ENCODE results near the gene NAALADL2.
"Not testable (repeated sequence)": the region's sequence is repeated elsewhere in the genome, so short reads cannot be mapped to it uniquely, and the experiment has no call there.

Gene NAALADL2

DNA sequence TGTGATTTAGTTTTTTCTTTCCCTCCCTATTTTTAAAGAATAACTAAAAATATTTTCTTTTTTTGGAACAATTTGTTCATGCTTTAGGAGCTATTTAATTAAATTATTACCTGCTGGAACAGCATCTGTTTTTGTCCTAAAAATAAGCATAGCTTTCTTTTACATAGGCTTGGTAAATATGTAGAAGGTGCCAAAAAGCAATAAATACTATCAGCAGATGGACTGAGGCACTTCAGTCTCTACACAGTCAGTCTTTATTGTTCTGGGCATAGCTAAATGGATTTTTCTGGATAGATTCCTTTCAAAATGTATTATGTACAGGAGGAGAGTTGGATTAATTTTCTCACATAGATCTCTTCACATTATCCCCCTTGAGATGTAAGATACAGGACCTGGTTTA, 223.5 kb downstream of the NAALADL2 start:
- Histone ChIP-seq H3K4me3 (IDR thresholded peaks at IDR 0.05; ENCODE audit: insufficient read depth, low read depth, low read length) (no peak overlapping the region), H3K27me3 (ENCODE audit: insufficient read depth, low read depth) (no peaks in the 10 kb centered on the region), H4K20me1 (ENCODE audit: insufficient read depth) (no peaks in the 10 kb centered on the region), H2AFZ (ENCODE audit: low read depth) (no peak overlapping the region), H3K27ac (no peak overlapping the region), H3K79me2 (ENCODE audit: insufficient read depth, low read depth) (no peaks in the 10 kb centered on the region), H3K4me1 (ENCODE audit: low read depth, poor library complexity, severe bottlenecking) (no peaks in the 10 kb centered on the region), H3K36me3 (ENCODE audit: insufficient read depth) (no peaks in the 10 kb centered on the region), H3K4me2 (no peak overlapping the region), H3K9ac (no peak overlapping the region)
- TF ChIP-seq, protein P1, sequence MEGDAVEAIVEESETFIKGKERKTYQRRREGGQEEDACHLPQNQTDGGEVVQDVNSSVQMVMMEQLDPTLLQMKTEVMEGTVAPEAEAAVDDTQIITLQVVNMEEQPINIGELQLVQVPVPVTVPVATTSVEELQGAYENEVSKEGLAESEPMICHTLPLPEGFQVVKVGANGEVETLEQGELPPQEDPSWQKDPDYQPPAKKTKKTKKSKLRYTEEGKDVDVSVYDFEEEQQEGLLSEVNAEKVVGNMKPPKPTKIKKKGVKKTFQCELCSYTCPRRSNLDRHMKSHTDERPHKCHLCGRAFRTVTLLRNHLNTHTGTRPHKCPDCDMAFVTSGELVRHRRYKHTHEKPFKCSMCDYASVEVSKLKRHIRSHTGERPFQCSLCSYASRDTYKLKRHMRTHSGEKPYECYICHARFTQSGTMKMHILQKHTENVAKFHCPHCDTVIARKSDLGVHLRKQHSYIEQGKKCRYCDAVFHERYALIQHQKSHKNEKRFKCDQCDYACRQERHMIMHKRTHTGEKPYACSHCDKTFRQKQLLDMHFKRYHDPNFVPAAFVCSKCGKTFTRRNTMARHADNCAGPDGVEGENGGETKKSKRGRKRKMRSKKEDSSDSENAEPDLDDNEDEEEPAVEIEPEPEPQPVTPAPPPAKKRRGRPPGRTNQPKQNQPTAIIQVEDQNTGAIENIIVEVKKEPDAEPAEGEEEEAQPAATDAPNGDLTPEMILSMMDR (conservative IDR thresholded peaks at IDR 0.05; ENCODE audit: low read depth, low read length) = no peak

DNA sequence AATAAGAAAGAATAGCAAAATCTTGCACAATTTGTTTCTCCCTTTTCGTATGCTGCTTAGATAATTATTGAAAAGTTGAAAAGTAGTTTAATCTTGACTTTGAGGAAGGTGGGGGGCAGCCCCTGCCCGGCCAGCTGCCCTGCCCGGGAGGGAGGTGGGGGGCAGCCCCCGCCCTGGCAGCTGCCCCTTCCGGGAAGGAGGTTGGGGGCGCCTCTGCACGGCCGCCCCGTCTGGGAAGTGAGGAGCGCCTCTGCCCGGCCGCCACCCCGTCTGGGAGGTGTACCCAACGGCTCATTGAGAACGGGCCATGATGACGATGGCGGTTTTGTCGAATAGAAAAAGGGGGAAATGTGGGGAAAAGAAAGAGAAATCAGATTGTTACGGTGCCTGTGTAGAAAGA, 228.0 kb downstream of the NAALADL2 start:
- H3K4me1 ChIP-seq (ENCODE audit: low read depth, poor library complexity, severe bottlenecking); H3K4me2 ChIP-seq; H2AFZ ChIP-seq (ENCODE audit: low read depth); H3K27me3 ChIP-seq (ENCODE audit: insufficient read depth, low read depth); H4K20me1 ChIP-seq (ENCODE audit: insufficient read depth); H3K36me3 ChIP-seq (ENCODE audit: insufficient read depth); H3K27ac ChIP-seq; H3K4me3 ChIP-seq (IDR thresholded peaks at IDR 0.05; ENCODE audit: insufficient read depth, low read depth, low read length); H3K79me2 ChIP-seq (ENCODE audit: insufficient read depth, low read depth); H3K9ac ChIP-seq: not testable (repeated sequence)

DNA sequence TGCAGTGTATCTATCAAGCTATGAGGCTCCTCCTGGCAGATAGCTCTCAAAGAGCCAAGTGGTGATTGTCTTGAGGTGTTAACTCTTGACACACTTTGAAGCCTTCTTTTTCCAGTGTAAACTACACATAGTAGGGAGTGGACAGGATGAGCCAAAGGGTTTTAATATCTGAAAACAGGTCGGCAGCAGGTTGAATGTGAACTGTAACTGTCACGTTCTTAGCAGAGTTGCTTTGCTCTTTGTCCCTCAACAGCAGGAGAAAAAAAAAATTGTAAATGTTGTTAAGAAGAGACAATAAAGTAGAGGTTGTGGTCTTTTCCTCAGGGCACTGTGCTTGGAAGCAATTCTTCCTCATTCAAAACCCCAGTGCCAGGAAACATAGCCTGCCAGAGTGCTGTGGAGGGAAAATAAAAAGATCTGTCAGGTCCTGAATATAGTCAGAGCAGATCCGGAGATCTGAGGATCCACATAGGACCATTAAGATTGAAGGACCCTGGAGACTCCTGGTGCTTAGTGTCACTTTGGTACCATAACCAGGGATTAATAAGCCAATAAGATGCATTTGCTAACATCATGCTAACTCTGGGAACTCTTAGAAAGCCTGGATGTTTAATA, 229.7 kb downstream of the NAALADL2 start:
- Histone ChIP-seq H2AFZ (ENCODE audit: low read depth) (no peak overlapping the region), H4K20me1 (ENCODE audit: insufficient read depth) (no peaks in the 10 kb centered on the region), H3K79me2 (ENCODE audit: insufficient read depth, low read depth) (no peaks in the 10 kb centered on the region), H3K9ac (no peak overlapping the region), H3K27me3 (ENCODE audit: insufficient read depth, low read depth) (no peaks in the 10 kb centered on the region), H3K4me3 (IDR thresholded peaks at IDR 0.05; ENCODE audit: insufficient read depth, low read depth, low read length) (no peak overlapping the region), H3K36me3 (ENCODE audit: insufficient read depth) (no peaks in the 10 kb centered on the region), H3K27ac (no peak overlapping the region), H3K4me2 (no peak overlapping the region), H3K4me1 (ENCODE audit: low read depth, poor library complexity, severe bottlenecking) (no peaks in the 10 kb centered on the region)
- TF ChIP-seq, protein P1 (conservative IDR thresholded peaks at IDR 0.05; ENCODE audit: low read depth, low read length) = no peak

DNA sequence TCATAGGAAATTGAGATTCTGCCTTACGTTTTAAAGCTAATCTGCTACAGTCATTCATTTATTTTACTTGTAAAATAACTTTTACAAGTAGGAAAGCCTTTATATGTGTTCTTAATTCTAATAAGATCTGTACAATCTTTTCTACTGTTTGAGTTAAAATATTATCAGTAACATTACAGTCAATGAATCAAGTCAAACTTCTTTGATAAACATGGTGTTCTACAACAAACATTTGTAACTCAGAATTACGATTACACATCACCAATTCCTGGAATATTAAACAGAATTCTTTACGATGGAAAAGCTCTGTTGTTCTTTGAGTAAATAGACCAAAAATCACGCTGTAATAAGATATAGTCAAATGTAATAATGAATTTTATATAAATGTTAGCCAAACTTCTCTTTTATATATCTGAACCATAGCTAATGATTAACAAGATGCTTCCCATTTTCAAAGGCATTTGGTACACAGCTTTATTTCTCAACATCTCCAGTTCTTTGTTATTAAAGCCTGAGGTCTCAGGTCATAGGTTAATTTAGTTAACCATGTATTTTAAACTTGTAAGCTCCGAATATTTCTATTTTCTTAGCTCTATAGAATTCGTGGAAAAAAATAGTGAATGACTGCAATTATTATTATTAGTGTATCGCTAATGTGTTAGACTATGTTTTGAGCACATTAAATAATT, 232.4 kb downstream of the NAALADL2 start:
- Histone ChIP-seq H3K9ac (no peak overlapping the region), H3K36me3 (ENCODE audit: insufficient read depth) (no peaks in the 10 kb centered on the region), H4K20me1 (ENCODE audit: insufficient read depth) (no peaks in the 10 kb centered on the region), H3K27ac (no peak overlapping the region), H3K79me2 (ENCODE audit: insufficient read depth, low read depth) (no peaks in the 10 kb centered on the region), H3K4me1 (ENCODE audit: low read depth, poor library complexity, severe bottlenecking) (no peaks in the 10 kb centered on the region), H3K4me2 (no peak overlapping the region), H2AFZ (ENCODE audit: low read depth) (no peak overlapping the region), H3K4me3 (IDR thresholded peaks at IDR 0.05; ENCODE audit: insufficient read depth, low read depth, low read length) (no peak overlapping the region), H3K27me3 (ENCODE audit: insufficient read depth, low read depth) (no peaks in the 10 kb centered on the region)
- TF ChIP-seq, protein P1 (conservative IDR thresholded peaks at IDR 0.05; ENCODE audit: low read depth, low read length) = no peak

DNA sequence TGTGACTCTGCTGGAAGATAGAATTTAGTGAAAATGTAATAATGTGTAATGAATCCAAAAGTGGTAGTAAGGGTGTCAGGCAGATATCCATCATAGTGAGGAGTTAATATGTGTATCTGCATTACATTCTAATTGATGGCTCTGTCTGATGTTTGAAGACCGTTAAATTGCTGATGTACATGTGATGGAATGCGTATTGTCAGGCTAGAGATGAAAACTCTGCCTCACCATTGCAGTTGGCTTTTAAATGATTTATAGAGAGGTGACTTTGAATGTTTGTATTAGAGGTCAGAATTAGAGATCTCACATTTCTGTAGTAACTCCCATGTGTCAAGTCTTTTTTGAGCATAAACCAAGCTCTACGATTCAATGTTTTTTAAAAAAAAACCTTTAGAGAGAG, 234.6 kb downstream of the NAALADL2 start:
- TF ChIP-seq, protein P1 (conservative IDR thresholded peaks at IDR 0.05; ENCODE audit: low read depth, low read length) = no peak
- Histone ChIP-seq H4K20me1 (ENCODE audit: insufficient read depth) (no peaks in the 10 kb centered on the region), H3K79me2 (ENCODE audit: insufficient read depth, low read depth) (no peaks in the 10 kb centered on the region), H3K4me3 (IDR thresholded peaks at IDR 0.05; ENCODE audit: insufficient read depth, low read depth, low read length) (no peak overlapping the region), H3K36me3 (ENCODE audit: insufficient read depth) (no peaks in the 10 kb centered on the region), H3K27ac (no peak overlapping the region), H3K9ac (no peak overlapping the region), H3K27me3 (ENCODE audit: insufficient read depth, low read depth) (no peaks in the 10 kb centered on the region), H2AFZ (ENCODE audit: low read depth) (no peak overlapping the region), H3K4me2 (no peak overlapping the region), H3K4me1 (ENCODE audit: low read depth, poor library complexity, severe bottlenecking) (no peaks in the 10 kb centered on the region)
